ENCODE results near the gene ITK.

The ITK gene

DNA sequence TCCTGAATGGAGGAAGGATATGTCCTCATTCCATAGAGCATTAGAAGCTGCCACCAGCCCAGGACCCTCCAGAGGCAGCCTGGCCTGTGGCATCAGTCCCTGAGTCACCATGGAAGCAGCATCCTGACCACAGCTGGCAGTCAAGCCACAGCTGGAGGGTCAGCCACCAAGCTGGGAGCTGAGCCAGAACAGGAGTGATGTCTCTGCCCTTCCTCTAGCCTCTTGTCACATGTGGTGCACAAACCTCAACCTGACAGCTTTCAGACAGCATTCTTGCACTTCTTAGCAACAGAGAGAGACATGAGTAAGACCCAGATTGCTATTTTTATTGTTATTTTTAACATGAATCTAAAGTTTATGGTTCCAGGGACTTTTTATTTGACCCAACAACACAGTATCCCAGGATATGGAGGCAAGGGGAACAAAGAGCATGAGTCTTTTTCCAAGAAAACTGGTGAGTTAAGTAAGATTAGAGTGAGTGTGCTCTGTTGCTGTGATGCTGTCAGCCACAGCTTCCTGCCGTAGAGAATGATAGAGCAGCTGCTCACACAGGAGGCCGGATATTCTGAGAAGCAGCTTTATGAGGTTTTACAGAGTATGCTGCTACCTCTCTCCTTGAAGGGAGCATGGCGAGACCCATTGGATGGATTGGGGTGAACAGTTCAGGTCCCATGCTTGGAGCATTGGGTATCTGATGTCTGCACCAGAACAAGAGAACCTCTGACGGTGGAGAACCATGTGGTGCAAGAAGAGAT lies 72.2 kb downstream of the ITK start:
- no peak for DNase-seq

DNA sequence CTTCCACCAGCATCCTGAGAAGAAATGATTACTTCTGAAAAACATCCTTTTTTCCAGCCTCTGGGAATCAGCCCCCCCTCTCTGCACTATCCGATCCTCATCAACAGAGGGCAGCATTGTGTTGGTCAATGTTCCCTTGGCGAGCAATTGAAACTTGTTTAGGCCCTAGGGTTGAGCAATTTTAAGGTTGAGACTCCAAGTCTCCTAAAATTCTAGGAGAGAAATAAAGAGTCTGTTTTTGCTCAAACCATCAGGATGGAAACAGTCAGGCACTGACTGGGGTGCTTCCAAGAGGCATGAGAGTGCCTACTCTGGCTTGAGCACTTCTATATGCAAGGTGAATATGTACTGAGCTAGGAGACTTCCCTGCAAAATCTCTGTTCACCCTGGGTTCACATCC lies 72.9 kb downstream of the ITK start:
- DNase-seq, result peak; percentile 48

DNA sequence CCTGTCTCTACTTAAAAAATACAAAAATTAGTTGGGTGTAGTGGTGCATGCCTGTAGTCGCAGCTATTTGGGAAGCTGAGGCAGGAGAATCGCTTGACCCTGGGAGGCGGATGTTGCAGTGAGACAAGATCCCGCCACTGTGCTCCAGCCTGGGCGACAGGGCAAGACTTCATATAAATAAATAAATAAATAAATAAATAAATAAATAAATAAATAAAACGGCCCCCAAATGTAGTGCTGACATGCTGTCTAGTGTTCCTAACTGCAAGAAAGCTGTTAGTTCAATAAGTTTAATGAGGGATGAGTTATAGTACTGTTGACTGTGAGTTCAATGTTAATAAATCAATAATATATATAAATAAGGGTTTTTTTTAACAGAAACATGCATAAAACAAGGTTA lies 77.8 kb downstream of the ITK start:
- no peak for DNase-seq

DNA sequence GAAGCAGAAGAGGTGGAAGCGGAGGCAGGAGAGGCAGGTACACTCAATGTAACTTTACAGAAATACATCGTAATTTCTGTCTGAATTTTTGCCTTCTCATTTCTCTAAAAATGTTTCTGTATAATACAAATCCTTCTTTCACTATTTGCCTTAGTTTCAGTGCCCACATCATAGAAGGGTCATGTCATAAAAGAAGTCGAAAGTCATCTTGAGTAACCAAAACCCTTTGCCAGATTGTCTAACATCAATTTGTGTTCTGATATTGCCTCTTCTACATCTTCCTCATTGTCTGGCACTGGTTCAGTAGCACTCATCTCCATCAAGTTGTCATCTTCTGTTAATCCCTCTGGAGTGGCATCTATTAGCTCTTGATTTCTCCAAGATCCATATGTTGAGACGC lies 79.1 kb downstream of the ITK start:
- no peak for DNase-seq

DNA sequence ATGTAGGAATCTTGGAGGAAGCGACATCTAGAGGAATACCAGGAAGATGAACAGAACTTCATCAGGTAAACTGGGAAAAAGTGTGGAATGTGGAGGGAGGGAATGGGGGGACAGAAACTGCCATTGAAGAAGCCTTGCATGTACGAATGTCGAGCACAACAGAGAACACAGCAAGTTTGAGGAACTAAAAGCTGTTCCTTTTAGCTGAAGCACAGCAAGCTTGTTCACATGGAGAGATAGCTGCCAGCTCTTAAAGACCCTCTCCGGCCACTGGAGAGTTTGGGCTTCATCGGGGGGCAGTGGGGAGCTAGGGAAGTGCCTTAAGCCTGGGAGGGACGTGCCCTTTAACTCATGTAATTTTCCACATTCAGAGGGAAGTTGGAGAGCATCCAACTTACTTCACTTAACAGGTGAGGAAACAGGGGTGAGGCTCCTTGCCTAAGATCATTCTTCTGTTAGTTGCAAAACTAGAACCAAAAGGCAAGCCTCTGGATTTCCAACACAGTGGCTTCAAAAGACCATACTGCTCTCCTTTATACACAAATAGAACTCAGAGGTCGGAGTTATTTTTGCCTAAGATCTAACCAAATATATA lies 83.0 kb downstream of the ITK start:
- DNase-seq, result no peak

DNA sequence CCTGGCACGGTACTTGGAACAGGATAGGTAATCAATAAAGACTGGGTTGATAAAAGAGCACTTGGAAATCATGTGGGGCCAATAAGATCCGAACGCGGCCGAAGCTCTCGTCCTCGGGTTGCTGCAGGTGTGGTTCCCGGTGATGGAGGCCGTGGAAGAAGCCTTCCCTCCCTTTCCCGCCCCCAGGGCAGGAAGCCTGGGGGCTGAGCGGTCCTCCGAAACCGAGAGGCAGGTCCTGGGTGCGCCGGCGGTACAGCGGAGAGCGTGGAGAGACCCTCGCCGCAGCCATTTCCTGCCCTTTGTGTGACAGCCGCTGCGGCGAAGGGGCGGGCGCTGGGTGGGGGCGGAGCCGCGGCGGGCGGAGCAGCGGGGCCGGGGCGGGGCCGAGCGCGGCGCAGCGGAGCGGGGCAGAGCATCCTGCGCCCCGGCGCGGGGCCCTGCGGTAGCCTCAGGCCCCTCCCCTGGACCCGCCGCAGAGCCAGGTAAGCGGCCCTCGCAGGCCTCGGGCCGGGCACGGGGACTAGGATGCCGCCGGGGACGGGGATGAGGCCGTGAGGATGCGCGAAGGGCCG lies 85.2 kb downstream of the ITK start, which contains the start of gene CYFIP2:
TSS of gene CYFIP2 (plus strand) at position 410 of the 572 bp plus-strand sequence. CDS start 19,239 bp downstream, outside the sequence.
- peak; percentile 53 for DNase-seq

DNA sequence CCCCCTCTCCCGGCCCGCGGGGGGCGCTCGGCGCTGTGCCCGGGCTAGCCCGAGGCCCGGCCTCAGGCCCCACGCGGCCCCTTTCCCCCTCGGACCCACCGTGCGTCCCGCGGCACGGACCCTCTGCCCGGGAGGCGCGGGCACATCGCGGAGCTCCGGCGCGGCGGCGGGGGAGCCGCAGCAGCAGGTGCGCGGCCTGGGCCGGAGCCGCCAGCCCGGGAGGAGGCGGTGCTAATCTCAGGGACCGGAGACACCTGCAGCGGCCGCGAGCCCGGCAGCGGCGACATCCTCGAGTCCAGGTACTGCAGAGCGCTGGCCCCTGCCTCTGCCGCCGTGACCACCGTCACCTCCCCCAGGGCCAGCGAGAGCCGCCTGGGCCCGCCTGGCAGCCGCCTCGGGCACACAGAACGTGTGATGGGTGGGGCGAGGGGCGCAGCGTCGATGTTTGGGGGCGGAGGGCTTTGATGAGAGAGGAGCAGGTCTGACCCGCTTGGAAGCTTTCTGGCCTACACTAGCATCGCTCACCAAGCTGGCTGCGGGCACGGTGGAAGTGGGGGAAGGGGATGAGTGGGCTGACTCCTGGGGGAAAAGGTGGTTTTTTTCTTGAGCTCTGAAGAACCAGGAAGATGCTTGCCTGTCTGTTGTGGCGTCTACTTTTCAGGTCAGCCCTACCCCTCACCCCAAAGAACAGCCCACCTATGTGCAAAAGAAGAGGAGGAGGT lies 85.8 kb downstream of the ITK start:
- DNase-seq, result no peak

DNA sequence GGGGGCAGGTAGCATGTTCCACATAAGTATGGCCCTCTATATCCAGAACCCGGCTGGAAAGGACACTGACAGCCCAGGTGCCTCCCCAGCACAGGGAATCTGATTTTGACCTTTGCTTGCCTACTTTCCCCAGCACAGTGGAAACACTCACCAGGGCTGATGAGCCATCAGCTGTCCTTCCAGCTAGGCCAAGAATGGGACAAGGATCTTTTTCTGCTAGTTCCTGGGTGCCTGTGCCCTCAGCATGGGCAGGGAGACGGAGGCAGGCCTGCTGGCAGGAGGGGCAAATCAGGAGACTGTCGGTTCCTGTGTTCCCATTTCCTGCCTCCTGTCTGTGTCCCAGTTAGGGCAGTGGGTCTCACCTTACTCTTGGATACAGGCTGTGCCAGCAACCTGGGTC lies 86.4 kb downstream of the ITK start:
- DNase-seq, result no peak

DNA sequence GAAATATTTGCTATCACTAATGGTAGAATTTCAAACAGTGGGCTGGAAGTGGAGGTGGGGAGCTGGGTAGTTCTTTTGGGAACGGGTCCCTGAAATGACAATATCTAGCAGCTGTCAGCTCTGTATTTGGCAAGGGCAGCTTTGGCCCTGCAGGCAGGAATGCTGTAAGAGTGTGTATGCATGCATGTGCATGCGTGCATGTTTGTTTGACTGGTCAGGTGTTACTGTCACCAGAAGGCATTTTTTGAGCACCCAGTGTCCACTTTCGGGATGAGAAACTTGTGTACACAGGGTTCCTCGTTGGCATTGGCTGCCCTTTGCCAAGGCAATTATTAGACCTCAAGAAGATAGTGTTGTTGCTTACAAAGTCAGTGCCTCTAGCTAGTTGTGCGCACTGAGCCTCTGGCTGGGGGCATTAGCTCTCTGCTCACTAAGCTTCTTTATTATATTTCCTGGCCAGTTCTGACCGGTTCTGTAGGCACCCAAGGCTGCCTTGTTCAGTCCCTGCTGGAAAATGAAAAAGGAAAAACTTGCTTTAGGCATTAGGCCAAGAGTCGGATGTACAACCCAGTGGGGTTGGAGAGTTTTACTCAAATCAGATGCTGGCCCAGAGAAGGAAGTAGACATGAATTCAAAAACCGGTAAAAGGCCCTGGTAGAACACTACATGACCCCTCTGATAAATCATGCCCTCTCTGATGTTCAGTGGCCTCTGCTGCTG lies 87.3 kb downstream of the ITK start:
- DNase-seq, result no peak

DNA sequence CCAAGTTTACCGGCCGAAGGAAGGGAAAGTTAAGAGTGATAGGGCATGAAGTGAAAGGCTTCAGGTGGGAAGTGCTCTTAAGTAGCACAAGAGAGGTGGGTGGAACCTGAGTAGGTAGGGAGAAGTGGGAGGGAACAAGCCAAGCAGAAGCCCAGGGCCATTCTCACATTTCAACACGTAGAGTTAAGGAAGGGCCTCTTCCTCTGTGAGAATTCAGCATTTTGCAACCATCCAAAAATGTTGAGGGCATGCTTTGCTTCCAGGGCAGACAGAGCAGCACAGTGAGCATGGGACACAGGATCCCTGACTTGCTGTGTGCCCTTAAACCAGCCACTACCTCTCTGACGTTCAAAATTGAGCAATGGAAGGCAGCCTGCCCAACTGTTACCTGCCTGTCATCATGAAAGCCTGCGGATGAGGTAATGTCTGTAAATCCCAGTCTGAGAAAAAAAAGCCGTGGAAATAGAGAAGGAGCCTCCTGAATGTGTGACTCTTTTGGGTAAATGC lies 88.6 kb downstream of the ITK start:
- DNase-seq, result no peak

DNA sequence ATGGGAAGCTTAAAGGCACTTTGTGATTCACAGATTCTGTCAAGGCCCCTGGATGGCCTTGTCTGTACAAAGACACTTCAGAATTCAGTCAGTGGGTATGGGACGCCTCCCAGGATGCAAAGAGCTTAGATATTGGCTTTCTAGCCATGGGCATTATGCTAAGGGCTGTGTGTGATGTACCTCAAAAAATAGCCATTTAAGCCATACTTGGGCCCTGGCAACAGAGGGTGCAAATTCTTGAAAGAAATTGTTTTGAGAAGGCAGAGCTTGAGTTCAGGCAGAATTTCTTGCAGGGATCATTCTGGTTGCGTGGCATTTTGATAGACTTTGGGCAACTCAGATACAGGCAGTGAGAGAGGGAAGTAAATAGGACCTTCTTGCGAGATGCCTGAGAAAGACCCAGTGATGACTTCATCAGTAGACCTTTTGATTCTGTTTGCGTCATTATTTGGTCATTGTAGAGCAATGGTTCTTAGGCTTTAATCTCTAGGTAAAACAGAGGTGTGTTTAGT lies 89.2 kb downstream of the ITK start:
- no peak for DNase-seq

DNA sequence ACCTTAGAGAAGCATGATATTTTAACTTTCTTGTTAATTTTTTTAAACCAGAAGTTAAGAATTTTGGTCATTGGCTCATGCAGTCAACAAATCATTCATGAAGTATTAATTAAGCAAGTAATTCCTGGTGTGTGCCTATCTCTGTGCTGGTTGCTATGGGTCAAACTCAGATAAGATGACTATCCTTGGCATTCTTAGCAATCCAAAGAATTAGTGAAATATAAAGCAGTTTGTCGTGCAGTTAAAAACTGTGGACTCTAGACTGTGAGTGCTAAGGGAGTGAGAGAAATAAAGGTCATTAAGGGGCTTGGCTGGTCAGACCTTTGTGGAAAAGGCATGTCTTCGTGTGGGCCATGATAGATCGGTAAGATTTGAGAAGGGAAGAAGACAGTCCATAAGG lies 90.1 kb downstream of the ITK start:
- no peak for DNase-seq

DNA sequence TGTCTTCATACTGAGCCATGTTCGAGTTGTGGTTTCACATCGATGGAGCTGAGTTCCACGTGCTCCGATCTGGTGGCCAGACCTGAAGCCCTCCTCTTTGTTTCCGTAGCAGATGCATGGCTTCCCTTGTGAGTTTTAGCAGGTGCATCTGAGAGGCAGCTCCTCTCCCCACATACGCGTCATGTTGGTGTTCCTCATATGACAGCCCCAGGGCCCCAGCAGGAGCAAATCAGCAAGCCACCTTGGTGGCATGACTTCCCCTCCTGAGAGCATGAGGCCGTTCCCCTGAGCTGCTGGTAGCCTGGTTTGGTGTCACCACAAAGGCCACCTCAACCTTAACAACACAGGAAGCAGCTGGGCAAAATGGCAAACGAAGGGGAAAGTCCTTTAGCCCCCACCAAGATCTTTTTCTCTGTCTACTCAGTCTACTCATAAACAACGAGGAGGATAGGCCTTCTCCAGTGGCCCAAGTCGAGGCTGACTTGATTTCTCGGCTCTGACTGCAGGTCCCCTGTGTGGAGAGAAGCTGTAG lies 91.2 kb downstream of the ITK start:
- no peak for DNase-seq

DNA sequence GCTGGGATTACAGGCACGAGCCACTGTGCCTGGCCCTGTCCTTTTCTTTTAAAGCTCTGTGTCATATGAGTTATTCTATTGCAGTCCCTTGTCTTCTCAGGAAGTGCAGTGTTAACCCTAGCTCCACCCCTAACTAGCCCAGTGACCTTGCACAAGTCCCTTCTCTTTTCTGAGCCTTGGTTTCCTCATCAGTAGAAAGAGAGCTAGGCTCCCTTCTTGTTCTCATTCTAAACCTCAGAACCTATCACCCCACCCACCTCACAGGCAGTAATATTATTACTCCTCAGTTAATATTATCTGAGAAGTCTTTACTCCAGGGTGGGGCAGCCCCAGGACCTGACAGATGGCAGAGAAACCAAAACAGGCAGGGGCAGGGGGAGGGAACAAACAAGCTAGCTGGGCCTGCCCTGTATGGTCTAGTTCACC lies 92.5 kb downstream of the ITK start:
- DNase-seq, result no peak

DNA sequence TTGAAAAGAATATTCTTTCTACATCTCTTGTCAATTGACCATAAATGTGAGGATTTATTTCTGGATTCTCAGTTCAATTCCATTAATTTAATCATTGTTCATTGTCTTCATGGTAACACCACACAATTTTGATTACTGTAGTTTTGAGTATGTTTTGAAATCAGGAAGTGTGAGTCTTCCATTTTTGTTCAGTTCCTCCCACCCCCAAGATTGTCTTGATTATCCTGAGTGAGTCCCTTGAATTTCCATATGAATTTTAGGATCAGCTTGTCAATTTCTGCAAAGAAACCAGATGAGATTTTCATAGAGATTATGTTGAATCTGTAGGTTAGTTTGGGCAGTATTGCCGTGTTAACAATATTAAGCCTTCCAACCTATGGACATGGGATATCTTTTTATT lies 94.8 kb downstream of the ITK start:
- DNase-seq, result no peak

DNA sequence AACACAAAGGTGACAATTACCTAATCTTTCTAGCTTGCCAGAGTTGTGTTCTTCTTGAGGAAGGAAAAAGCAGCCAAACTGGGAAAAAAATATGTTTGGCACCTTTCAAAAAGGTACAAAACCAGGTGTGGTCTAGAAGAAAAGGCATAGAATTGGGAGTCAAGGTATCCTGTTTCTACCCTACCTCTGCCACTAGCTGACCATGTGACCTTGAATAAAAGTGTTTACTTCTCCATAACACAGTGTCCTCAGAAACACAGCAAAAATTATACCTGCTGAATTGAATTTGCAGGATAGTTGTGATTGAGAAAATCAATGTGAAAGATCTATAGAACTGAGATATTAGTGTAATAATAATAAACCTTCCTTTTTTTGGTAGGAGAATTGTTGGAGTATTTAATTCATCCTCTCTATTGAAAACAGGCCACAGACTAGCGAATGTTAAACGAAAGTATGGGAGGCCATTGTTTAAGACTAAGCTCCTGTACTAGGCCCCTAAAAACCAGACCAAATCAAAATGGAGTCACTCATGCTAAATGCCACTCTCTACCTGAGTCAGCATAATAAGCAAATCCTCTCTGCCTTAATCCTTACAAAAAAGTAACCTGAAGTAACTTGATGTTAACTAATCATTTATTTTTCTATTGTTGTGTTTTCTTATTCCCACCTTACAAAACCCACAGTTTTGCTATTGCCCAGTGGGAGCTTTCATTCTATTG lies 97.8 kb downstream of the ITK start:
- no peak for DNase-seq

DNA sequence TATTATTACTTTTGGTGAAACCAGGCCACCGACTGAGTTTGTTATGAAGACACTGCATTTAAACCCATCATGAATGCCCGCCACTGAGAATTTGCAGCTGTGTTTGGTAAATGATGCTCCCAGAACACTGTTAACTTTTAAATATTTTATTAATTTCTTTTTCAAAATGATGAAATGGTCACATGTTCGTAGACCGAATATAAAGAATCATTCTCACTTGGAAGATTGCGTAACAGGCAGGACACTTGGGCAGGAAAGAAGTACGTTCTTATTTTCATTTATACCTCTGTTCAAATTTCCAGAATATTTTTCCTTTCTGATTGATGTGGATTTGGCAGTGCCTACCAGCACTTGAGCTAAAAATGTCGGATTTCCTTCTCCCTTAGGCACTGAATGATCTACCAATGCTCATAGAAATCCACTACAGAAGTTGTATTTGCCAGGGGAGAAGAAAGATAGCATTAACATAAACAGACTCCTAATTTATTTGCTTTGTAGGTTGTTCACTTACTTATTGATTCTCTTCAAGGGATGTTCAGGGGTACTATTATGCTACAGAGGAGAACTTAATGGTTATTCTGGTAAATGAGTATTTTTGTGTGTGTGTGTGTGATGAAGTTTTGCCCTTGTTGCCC lies 99.1 kb downstream of the ITK start:
- DNase-seq, result no peak

DNA sequence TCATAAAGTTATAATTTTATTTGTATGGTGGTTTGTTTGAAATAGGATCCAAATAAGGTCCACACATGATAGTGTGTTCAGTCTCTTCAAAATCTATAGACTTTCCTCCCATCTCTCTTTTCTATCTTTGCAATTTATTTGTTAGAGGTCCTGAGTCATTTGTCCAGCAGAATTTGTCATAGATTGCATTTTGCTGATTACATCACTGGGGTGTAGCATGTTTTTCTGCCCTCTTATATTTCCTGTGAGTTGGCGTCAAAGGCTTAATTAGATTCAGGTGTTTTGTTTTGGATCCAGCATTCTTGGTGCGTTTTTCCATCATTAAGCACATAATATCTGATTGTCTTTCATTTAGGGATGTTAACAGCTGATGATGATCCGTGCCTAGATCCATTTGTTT lies 100.3 kb downstream of the ITK start:
- DNase-seq, result no peak

DNA sequence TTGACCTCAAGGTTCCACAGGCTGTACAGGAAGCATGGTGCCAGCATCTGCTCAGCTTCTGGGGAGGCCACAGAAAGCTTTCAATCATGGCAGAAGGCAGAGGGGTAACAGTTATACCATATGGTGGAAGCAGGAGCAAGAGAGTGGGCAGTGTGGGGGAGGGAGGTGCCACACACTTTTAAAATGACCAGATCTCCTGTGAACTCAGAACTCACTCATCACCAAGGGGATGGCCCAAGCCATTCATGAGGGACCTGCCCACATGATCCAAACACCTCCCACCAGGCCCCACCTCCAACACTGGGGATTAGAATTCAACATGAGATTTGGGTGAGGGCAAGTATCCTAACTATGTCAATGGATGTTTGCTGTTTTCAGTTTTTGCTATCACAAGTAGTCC lies 101.5 kb downstream of the ITK start:
- no peak for DNase-seq

DNA sequence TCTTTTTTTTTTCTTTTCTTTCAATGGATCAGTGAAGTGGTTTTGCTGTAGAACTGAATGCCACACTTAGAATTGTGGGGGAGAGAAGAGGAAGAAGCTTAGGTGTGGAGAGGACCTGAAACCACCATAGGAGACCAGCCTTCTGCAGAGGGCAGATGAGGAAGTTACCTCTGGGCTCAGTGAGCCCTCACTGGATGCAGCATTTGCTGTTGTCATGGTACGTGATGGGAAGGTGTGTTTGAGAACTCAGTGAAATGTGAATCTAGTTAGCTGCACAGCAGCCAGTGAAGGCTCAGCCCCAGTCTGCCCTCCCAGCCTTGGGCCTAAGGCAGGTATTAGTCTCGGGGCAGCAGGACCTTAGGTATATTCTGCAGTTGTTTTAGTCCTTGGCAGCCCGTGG lies 102.8 kb downstream of the ITK start:
- no peak for DNase-seq
